Panc1 (cell line): Measurements from ENCODE around the gene FZD7.

Experiments
- POLR2AphosphoS5 ChIP-seq: IDR thresholded peaks from 2 replicates; pipeline ENCODE4 v1.6.1; 2012; ENCODE audit warnings: mild to moderate bottlenecking, low read depth, low read length, moderate library complexity
- SIN3A ChIP-seq: IDR thresholded peaks from 2 replicates; pipeline ENCODE4 v1.6.1; 2012; ENCODE audit warnings: low read depth, mild to moderate bottlenecking, low read length, moderate library complexity, borderline replicate concordance; ENCODE audit not compliant: insufficient read depth
- TF ChIP-seq, protein P1 (sequence below): fragments of 450-650 bp; IDR thresholded peaks from 2 replicates; pipeline ENCODE4 v1.5.1; 2017; ENCODE audit warnings: mild to moderate bottlenecking

DNA sequence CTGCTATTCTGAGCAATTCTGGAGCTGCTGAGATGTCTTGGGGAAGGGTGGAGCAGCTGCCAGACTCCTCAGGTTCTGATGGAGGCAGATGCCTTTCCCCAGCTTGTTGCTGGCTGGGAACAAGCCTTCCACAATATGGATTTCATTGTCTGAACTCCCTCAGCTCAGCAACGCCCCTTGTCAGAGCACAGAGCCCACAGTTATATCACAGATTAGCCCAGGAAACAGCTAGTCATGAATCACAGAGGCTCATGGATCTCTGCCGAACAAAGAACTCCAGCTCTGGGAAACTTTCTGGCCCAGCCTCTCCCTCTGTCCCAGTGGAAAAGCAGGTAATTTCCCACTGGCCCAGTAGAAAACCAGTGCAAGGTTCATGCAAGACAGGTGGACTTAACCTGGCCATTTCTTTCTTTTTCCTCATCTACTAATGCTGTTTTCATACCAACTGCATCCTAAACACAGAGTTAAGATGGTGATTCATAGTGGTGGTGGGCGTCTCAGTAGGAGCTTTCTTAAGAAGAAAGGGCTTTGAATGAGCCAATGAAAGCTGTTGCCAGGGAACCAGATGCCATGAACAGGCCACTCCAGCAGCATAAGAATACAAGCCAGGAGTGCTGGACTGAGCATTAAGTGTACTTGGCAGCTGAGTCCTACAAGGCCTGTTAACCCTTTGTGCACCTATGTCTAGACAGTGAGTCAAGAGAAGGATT is 30.7 kb downstream of the FZD7 start:
- TF ChIP-seq, protein P1, sequence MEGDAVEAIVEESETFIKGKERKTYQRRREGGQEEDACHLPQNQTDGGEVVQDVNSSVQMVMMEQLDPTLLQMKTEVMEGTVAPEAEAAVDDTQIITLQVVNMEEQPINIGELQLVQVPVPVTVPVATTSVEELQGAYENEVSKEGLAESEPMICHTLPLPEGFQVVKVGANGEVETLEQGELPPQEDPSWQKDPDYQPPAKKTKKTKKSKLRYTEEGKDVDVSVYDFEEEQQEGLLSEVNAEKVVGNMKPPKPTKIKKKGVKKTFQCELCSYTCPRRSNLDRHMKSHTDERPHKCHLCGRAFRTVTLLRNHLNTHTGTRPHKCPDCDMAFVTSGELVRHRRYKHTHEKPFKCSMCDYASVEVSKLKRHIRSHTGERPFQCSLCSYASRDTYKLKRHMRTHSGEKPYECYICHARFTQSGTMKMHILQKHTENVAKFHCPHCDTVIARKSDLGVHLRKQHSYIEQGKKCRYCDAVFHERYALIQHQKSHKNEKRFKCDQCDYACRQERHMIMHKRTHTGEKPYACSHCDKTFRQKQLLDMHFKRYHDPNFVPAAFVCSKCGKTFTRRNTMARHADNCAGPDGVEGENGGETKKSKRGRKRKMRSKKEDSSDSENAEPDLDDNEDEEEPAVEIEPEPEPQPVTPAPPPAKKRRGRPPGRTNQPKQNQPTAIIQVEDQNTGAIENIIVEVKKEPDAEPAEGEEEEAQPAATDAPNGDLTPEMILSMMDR, result no peak
- no peak for TF ChIP-seq POLR2AphosphoS5
- no peak for TF ChIP-seq SIN3A
